Breast epithelium (tissue), 3 donors: Measurements from ENCODE around the gene WNT8A.

ENCODE experiments used
- CTCF ChIP-seq, 3 donors: fragments of 450-650 bp; IDR thresholded peaks; one replicate each; pipeline ENCODE4 v1.5.1; 2016 to 2017; ENCODE audit warnings: antibody characterized with exemption in 3 of 3, mild to moderate bottlenecking in 3 of 3, moderate library complexity in 3 of 3
- POLR2A ChIP-seq: fragments of 450-650 bp; IDR thresholded peaks from one replicate; pipeline ENCODE4 v1.6.1; 2016; ENCODE audit warnings: antibody characterized with exemption, mild to moderate bottlenecking, moderate library complexity
- POLR2AphosphoS5 ChIP-seq, 3 donors: sonication (generic); formaldehyde crosslinking; IDR thresholded peaks; one replicate each; pipeline ENCODE4 v1.6.1; 2017; ENCODE audit warnings: antibody characterized with exemption in 3 of 3

- TF ChIP-seq POLR2A (no peak), CTCF (IDR thresholded peaks at IDR 0.05) (no peak), POLR2AphosphoS5 (IDR thresholded peaks at IDR 0.05) (no peak)
Measured at GRCh38 chr5:138054206-138054605, 29.6 kb upstream of the WNT8A start.
